ENCODE data around the gene OLA1.

DNA sequence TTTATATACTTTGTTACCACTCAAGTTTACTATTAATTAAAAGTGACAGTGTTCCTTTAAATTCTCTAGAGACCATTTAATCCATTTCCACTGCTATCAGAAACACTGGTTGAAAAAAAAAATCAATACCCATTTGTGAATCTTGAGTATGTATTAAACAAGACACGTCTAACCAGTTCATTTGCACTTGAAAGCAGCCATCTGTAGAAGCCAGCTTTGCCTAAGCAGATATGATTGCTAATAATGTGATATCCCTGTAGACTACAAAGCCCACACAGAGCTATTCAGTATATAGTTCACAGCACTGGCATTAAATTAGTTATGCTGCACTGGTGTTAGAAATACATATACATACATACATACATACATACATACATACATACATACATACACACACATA, 171.4 kb downstream of the OLA1 start:
- TF ChIP-seq POLR2A (IDR thresholded peaks at IDR 0.05) (no peak), EP300 (IDR thresholded peaks at IDR 0.05) (no peak), CTCF (IDR thresholded peaks at IDR 0.05) (no peak), POLR2AphosphoS5 (IDR thresholded peaks at IDR 0.05) (no peak)

Measured in sigmoid colon (tissue), 4 donors.